ENCODE data around the gene WIZ. TPM values are rescaled to one million over a fixed set of nuclear protein-coding genes. Genes with fewer than 3 reads are reported as not detected.

The WIZ gene
- total and polyA plus RNA-seq, 10 of the 15 experiments (the other 5 are each of a cell fraction or from before 2014, with no cell fraction given): 0.10 to 26.7 (median 2.7) TPM

DNA sequence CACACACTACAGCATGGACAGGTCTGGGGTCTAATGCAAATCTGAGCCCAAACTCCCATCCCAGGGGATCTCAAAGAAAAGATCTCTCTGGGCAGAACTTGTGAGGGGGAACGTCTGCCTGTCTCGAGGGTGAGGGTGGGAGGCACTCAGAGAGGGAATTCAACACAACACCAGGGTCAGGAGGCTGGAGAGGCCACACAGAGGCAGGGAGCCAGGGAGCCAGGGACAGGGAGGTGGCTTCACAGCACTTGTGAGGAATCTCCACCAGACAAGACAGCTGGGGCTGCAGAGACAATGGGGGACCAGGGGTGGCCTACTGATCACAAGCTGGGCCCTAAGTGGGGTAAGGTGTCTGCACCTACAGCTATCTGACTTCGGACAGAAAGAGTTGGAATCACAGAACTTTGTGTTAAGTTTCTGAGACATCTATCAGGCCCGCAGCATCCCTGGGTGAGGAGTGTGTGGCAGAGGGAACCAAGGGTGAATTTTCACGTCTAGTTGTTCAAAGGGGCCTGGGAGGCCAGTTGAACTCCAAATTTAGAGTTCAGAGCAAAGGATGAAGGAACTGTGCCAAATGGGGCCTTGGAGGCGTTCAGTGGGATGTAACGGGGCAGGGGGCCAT lies 18.2 kb downstream of the WIZ start:
- intact Hi-C loops (cut with micrococcal nuclease; ENCODE audit: unreplicated experiment) (loop anchor here (2.0 to 5.0 kb wide), 2 partner anchors 13 to 126 kb away; partner anchors contain the start of gene AKAP8L), in situ Hi-C loops (cut with MboI) (no loop called here)
- TF ChIP-seq CBFB (IDR thresholded peaks at IDR 0.05; ENCODE audit: low read depth) (no peak), MTA2 (IDR thresholded peaks at IDR 0.05; ENCODE audit: low read depth) (no peak), ASH2L (IDR thresholded peaks at IDR 0.05; ENCODE audit: borderline replicate concordance, low read depth) (no peak), STAT3 (IDR thresholded peaks at IDR 0.05; ENCODE audit: low read depth, low read length) (no peak), CREB1 (IDR thresholded peaks at IDR 0.05; ENCODE audit: low read depth) (no peak), RCOR1 (conservative IDR thresholded peaks at IDR 0.05; ENCODE audit: low read depth, low read length) (no peak), KLF5 (IDR thresholded peaks at IDR 0.05; ENCODE audit: partially characterized antibody) (no peak), POLR2AphosphoS5 (IDR thresholded peaks at IDR 0.05; ENCODE audit: low read length) (no peak), DPF2 (IDR thresholded peaks at IDR 0.05) (no peak)
- TF ChIP-seq, protein P1, sequence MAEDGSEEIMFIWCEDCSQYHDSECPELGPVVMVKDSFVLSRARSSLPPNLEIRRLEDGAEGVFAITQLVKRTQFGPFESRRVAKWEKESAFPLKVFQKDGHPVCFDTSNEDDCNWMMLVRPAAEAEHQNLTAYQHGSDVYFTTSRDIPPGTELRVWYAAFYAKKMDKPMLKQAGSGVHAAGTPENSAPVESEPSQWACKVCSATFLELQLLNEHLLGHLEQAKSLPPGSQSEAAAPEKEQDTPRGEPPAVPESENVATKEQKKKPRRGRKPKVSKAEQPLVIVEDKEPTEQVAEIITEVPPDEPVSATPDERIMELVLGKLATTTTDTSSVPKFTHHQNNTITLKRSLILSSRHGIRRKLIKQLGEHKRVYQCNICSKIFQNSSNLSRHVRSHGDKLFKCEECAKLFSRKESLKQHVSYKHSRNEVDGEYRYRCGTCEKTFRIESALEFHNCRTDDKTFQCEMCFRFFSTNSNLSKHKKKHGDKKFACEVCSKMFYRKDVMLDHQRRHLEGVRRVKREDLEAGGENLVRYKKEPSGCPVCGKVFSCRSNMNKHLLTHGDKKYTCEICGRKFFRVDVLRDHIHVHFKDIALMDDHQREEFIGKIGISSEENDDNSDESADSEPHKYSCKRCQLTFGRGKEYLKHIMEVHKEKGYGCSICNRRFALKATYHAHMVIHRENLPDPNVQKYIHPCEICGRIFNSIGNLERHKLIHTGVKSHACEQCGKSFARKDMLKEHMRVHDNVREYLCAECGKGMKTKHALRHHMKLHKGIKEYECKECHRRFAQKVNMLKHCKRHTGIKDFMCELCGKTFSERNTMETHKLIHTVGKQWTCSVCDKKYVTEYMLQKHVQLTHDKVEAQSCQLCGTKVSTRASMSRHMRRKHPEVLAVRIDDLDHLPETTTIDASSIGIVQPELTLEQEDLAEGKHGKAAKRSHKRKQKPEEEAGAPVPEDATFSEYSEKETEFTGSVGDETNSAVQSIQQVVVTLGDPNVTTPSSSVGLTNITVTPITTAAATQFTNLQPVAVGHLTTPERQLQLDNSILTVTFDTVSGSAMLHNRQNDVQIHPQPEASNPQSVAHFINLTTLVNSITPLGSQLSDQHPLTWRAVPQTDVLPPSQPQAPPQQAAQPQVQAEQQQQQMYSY (CRISPR knock-in tag; IDR thresholded peaks at IDR 0.05): no peak
- TF ChIP-seq, protein P2, sequence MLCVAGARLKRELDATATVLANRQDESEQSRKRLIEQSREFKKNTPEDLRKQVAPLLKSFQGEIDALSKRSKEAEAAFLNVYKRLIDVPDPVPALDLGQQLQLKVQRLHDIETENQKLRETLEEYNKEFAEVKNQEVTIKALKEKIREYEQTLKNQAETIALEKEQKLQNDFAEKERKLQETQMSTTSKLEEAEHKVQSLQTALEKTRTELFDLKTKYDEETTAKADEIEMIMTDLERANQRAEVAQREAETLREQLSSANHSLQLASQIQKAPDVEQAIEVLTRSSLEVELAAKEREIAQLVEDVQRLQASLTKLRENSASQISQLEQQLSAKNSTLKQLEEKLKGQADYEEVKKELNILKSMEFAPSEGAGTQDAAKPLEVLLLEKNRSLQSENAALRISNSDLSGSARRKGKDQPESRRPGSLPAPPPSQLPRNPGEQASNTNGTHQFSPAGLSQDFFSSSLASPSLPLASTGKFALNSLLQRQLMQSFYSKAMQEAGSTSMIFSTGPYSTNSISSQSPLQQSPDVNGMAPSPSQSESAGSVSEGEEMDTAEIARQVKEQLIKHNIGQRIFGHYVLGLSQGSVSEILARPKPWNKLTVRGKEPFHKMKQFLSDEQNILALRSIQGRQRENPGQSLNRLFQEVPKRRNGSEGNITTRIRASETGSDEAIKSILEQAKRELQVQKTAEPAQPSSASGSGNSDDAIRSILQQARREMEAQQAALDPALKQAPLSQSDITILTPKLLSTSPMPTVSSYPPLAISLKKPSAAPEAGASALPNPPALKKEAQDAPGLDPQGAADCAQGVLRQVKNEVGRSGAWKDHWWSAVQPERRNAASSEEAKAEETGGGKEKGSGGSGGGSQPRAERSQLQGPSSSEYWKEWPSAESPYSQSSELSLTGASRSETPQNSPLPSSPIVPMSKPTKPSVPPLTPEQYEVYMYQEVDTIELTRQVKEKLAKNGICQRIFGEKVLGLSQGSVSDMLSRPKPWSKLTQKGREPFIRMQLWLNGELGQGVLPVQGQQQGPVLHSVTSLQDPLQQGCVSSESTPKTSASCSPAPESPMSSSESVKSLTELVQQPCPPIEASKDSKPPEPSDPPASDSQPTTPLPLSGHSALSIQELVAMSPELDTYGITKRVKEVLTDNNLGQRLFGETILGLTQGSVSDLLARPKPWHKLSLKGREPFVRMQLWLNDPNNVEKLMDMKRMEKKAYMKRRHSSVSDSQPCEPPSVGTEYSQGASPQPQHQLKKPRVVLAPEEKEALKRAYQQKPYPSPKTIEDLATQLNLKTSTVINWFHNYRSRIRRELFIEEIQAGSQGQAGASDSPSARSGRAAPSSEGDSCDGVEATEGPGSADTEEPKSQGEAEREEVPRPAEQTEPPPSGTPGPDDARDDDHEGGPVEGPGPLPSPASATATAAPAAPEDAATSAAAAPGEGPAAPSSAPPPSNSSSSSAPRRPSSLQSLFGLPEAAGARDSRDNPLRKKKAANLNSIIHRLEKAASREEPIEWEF (IDR thresholded peaks at IDR 0.05; ENCODE audit: insufficient replicate concordance, low read depth, low read length): no peak
- TF ChIP-seq, protein P3, sequence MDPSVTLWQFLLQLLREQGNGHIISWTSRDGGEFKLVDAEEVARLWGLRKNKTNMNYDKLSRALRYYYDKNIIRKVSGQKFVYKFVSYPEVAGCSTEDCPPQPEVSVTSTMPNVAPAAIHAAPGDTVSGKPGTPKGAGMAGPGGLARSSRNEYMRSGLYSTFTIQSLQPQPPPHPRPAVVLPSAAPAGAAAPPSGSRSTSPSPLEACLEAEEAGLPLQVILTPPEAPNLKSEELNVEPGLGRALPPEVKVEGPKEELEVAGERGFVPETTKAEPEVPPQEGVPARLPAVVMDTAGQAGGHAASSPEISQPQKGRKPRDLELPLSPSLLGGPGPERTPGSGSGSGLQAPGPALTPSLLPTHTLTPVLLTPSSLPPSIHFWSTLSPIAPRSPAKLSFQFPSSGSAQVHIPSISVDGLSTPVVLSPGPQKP (IDR thresholded peaks at IDR 0.05; ENCODE audit: low read depth, low read length): no peak
- TF ChIP-seq, protein P4, sequence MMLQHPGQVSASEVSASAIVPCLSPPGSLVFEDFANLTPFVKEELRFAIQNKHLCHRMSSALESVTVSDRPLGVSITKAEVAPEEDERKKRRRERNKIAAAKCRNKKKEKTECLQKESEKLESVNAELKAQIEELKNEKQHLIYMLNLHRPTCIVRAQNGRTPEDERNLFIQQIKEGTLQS (IDR thresholded peaks at IDR 0.05; ENCODE audit: borderline replicate concordance, extremely low read depth, low read depth, low read length): no peak
- peak overlapping the region; percentile 84 for H3K27ac ChIP-seq (ENCODE audit: control insufficient read depth, insufficient read depth)
- peak overlapping the region; percentile 94 for H3K9ac ChIP-seq (ENCODE audit: control insufficient read depth, insufficient read depth, low read length)
- 0% methylated on average over 7 of the region's 7 CpGs for WGBS (ENCODE audit: insufficient coverage, insufficient replicate concordance, low lambda C conversion rate, missing lambda C conversion rate)
- no peaks in the 10 kb centered on the region; the same call in 2 of the 3 replicates for H3K9me3 ChIP-seq (replicated peaks; ENCODE audit: control insufficient read depth, insufficient read depth, low read length)
- TSS peak; percentile 63 for BruUV-seq (replicated peaks)
- H3K27me3 ChIP-seq (replicated peaks in 1 of 2; ENCODE audit: control insufficient read depth in 2 of 2, insufficient read depth in 2 of 2, low read length in 1 of 2): no peaks in the 10 kb centered on the region
- H3K79me2 ChIP-seq (ENCODE audit: control insufficient read depth, insufficient read depth, low read length): peaks cover 32% of the 10 kb centered on the region
- H3K4me1 ChIP-seq (ENCODE audit: control insufficient read depth, insufficient read depth, low read length): peaks cover 10% of the 10 kb centered on the region
- peak overlapping the region; percentile 99 for H3K4me2 ChIP-seq (ENCODE audit: control insufficient read depth, insufficient read depth)
- ATAC-seq (no peak), FAIRE-seq (no peak), DNase-seq (ENCODE audit: low read depth, low spot score) (no peak)
- POLR2A ChIA-PET: interaction anchor here (1.6 kb wide), 1 partner anchor 12 kb away, joined by 3 read pairs; the partner anchor contains the start of gene AKAP8L
- CTCF ChIA-PET: interaction anchor here (0.7 kb wide), 1 partner anchor 12 kb away, joined by 6 read pairs; the partner anchor contains the start of gene AKAP8L
- H3K36me3 ChIP-seq (ENCODE audit: control insufficient read depth in 2 of 2, insufficient read depth in 2 of 2, low read length in 1 of 2): peaks cover 5 to 15% of the 10 kb centered on the region in 2 experiments
- H4K20me1 ChIP-seq (ENCODE audit: control insufficient read depth, insufficient read depth): no peaks in the 10 kb centered on the region
- SMC1A ChIA-PET (ENCODE audit: uncharacterized antibody, unreplicated experiment): no interaction called here
- RAD21 ChIA-PET (ENCODE audit: unreplicated experiment): no interaction called here
- peak overlapping the region; percentile 98 for H3K4me3 ChIP-seq
- no peak overlapping the region for H2AFZ ChIP-seq (ENCODE audit: control insufficient read depth, low read depth, low read length)
